Activated effector memory CD4-positive, alpha-beta T cell treated with Interleukin-2 at 50 U/mL for 16 hours (primary cell): Measurements from ENCODE around the gene WBP2.
A peak's percentile ranks its signal among the peaks of the same experiment; 100 is the strongest.
"Not testable (repeated sequence)": the region's sequence is repeated elsewhere in the genome, so short reads cannot be mapped to it uniquely, and the experiment has no call there.

ENCODE experiments used
- DNase-seq: peaks from one replicate; pipeline ENCODE4 v3.0.0-alpha.2; 2020

The WBP2 gene

GRCh38 chr17:75888484-75888883 is 33.3 kb upstream of the WBP2 start:
- DNase-seq, result no peak

GRCh38 chr17:75885860-75886259 is 30.7 kb upstream of the WBP2 start:
- not testable (repeated sequence) for DNase-seq

DNA sequence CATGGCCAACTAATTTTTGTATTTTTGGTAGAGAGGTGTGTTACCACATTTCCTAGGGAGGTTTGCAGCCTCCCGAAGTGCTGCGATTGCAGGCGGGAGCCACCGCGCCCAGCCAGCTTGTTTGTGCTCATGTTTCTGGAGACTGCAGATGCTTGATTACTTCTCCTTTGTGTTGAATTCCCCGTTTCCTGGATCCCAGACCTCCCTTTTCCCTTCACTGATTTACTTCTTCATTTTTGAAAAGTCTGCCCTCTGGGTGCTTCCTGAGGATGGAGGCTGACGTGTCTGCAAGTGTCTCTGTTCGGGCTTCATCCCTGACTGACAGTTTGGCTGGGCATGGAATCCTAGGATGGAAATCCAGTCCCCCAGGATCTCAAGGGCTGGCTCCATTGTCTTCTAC is 30.3 kb upstream of the WBP2 start:
- DNase-seq, result no peak

- DNase-seq, result no peak
Observed at GRCh38 chr17:75881678-75882454, 26.7 kb upstream of the WBP2 start.

DNA sequence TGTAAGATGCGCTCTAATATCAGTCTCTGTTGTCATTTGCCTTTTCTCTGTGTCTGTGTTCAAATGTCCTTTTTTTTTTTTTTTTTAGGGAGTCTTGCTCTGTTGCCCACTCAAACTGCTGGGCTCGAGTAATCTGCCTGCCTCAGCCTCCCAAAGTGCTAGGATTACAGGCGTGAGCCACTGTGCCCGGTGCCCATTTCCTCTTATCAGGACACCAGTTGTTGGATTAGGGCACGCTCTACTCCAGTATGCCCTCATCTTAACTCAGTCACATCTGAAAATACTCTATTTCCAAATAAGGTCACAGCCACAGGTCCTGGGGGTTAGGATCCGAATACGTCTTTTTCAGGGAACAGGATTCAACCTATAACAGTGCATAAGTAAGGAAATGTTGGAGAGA is 25.1 kb upstream of the WBP2 start:
- DNase-seq, result no peak

GRCh38 chr17:75878174-75878998 is 23.3 kb upstream of the WBP2 start, which contains the start of gene TRIM47:
Gene TRIM47 (minus strand): TSS chr17:75878581. CDS start chr17:75878548, 33 bp downstream.
- DNase-seq, result no peak

DNA sequence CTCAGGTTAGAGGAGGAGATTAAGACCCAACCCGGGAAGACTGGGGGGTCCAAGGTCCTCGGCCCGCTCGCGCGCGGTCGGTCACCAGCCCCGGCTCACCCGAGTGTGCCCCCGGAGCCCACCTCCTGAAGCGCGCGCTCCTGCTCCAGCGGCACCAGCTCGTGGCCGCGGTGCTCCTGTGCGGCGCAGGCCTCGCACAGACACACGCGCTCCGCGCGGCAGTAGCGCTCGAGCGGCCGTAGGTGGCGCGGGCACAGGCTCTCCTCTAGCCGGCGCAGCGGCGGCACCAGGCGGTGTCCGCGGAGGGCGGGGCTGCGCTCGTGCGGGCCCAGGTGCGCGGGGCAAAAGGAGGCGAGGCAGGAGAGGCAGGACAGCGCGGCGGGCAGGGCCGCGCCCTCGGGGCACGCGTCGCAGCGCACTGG is 22.6 kb upstream of the WBP2 start:
- DNase-seq, result peak; percentile 67

GRCh38 chr17:75876938-75877751 is 22.0 kb upstream of the WBP2 start:
- DNase-seq, result no peak

- DNase-seq, result peak; percentile 78
Observed at GRCh38 chr17:75876190-75876937, 21.2 kb upstream of the WBP2 start.

- DNase-seq, result no peak
Observed at GRCh38 chr17:75875940-75876189, 20.7 kb upstream of the WBP2 start.

DNA sequence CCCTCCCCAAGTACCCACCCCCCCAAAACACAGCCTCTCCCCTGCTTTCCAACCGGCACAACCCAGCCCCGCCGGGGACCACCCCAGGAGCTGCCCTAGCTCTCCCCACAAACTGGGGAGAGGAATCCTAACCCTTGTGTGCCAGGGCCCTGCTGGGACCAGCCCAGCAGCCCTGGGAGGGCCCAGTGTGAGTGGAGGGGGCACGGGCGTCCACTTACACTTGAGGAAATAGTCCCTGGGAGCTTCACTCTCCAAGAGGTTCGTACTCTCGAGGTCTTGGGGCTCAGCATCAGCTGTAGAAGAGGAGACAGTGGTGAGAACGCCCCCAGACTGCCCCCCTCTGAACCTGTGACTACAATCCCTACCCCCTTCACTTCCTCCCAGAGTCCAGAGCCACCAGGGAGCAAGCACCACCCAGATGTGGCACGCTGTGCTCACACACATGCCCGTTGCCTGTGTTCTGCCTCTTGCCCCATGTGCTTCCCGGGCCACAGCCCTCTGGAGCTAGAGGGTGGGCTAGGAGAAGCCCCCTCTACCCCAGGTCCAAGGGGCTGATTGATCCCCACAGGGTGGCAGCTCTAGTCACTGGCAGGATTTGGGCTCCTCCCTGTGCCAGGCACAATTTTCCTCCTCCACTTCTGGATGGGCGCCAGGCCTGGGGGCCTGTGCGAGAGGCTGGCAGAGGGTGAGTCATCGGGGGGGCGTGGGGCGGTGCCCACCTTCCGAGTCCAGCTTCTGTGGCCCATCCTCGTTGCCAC is 20.2 kb upstream of the WBP2 start:
- no peak for DNase-seq

- no peak for DNase-seq
Observed at GRCh38 chr17:75874323-75875181, 19.4 kb upstream of the WBP2 start.

GRCh38 chr17:75873587-75874322 is 18.6 kb upstream of the WBP2 start:
- DNase-seq, result no peak

DNA sequence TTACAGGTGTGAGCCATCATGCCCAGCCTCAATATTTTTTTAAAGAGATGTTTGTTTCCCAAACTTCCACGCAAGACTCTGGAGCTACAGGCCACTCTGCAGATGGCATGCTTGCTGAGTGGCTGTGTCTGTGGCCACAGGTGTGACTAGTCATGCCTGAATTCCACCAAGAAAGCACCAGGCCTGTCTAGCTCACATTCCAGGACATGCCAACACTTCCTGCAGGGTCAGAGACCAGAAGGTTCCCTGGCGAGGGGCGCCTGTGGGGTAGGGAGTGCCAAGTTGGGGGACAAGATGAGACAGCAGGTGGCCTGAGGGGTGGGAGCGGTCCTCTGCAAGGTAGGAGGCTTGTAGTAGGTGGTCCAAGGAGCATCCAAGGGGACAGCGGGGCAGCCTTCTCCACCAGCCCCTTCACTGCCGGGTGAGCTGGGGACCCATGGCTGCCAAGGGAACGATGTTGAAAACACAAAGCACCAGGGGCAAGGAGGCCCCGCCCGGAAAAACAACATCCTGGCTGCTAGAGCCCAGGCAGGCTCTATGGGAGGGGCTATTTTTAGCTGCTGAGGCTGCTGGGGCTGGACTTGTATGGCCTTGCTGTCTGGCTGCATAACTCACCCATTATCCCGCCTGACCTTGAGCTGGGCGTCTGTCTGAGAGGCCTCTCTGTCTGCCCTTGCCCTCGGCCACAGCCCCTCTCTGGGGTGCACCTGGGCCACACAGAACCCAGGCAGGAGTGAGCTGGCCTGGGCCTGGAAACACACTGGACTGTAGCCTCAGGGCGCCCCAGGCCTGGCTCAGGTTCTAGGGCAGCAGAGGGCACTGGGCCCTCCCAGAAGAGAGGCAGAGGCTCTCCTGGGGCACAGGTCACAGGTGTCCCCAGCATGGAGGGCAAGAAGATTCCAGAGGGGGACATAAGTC is 17.6 kb upstream of the WBP2 start:
- peak; percentile 66 for DNase-seq

DNA sequence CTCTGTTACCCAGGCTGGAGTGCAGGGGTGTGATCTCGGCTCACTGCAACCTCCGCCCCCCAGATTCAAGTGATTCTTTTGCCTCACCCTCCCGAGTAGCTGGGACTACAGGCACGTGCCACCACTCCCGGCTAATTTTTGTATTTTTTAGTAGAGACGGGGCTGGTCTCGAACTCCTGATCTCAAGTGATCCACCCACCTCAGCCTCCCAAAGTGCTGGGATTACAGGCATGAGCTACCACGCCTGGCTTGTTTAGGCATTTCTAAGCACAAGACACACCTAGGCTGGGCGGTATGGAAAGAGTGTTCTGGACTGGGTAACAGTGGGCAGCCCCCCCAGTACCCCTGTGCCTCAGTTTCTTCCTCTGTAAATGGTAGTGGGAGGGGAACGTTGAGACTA is 15.1 kb upstream of the WBP2 start:
- DNase-seq, result not testable (repeated sequence)

DNA sequence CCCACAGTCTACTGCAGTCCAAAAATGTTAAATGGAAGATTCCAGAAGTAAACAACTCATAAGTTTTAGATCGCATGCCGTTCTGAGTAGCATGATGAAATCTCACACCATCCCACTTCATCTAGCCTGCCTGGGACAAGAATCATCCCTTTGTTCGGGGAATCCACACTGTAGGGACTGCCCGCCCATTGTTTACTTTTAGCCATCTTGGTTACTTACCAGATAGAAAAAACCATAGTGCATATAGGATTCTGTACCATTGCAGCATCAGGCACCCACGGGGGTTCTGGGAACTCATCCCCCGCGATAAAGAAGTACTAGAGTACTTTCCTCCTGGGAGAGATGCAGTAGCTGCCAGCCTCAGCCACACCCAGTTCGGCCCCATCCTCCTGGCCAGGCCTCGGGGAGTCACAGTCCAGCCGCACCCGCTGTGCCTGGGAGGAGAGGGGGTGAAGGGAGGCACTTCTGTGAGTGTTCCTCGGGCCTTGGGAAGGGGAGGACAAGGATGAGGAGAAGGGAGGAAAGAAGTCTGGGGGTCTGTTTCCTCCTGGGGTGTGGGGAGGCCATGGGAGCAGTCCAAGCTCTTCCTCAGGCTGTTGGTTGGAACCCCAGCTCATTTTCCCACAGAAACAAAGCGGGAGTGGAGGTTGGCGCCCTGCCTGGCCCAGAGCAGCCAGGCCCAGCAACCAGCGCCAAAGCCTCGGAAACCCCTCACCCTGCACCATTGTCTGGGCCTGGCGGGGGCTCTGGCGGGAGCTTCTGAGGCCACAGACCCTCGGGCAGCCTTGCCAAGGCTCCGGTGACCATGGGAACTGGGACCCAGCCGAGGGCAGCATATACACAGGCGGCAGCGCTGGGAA is 14.4 kb upstream of the WBP2 start:
- no peak for DNase-seq

- not testable (repeated sequence) for DNase-seq
Observed at GRCh38 chr17:75868730-75869281, 13.7 kb upstream of the WBP2 start.
